Ovary (tissue), 3 donors: Measurements from ENCODE around the gene VASH2.

Experiments
- CTCF ChIP-seq, 3 donors: fragments of 450-650 bp in 2 of 3; fragments of 200-600 bp in 1 of 3; IDR thresholded peaks; one replicate each; pipeline versions ENCODE4 v1.5.1 to v1.8.0; 2016 to 2022; ENCODE audit warnings: antibody characterized with exemption in 3 of 3, mild to moderate bottlenecking in 1 of 3
- EP300 ChIP-seq: sonication (generic); formaldehyde crosslinking; IDR thresholded peaks from one replicate; pipeline ENCODE4 v1.6.1; 2017; ENCODE audit warnings: antibody characterized with exemption
- POLR2A ChIP-seq: fragments of 450-650 bp; IDR thresholded peaks from one replicate; pipeline ENCODE4 v1.6.1; 2017; ENCODE audit warnings: antibody characterized with exemption, mild to moderate bottlenecking, moderate library complexity
- donor health status: DM: no; HTN: no; CAD: no.

GRCh38 chr1:212953321-212953720 is 3.0 kb downstream of the VASH2 start:
- TF ChIP-seq POLR2A (no peak), EP300 (no peak), CTCF (IDR thresholded peaks at IDR 0.05) (no peak)
